Measurements from ENCODE around the gene AKAP13.

GRCh38 chr15:85792912-85793590 lies 412.6 kb downstream of the AKAP13 start:
- TF ChIP-seq POLR2AphosphoS5 (IDR thresholded peaks at IDR 0.05), result no peak
- TF ChIP-seq, protein P1, sequence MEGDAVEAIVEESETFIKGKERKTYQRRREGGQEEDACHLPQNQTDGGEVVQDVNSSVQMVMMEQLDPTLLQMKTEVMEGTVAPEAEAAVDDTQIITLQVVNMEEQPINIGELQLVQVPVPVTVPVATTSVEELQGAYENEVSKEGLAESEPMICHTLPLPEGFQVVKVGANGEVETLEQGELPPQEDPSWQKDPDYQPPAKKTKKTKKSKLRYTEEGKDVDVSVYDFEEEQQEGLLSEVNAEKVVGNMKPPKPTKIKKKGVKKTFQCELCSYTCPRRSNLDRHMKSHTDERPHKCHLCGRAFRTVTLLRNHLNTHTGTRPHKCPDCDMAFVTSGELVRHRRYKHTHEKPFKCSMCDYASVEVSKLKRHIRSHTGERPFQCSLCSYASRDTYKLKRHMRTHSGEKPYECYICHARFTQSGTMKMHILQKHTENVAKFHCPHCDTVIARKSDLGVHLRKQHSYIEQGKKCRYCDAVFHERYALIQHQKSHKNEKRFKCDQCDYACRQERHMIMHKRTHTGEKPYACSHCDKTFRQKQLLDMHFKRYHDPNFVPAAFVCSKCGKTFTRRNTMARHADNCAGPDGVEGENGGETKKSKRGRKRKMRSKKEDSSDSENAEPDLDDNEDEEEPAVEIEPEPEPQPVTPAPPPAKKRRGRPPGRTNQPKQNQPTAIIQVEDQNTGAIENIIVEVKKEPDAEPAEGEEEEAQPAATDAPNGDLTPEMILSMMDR (IDR thresholded peaks at IDR 0.05; ENCODE audit: poor library complexity, severe bottlenecking), result no peak

Measured in neural cell (in vitro differentiated cells).